ENCODE measurements around the gene RSPH1.

The RSPH1 gene

GRCh38 chr21:42515708-42516502 lies 19.9 kb upstream of the RSPH1 start:
- no peak for TF ChIP-seq CTCF (IDR thresholded peaks at IDR 0.05; ENCODE audit: insufficient read depth, low read depth, low read length, missing control alignments)
- no peak overlapping the region for H3K4me3 ChIP-seq (ENCODE audit: low read depth, low read length)
- no peak for DNase-seq (ENCODE audit: low read depth)

GRCh38 chr21:42514883-42515228 lies 18.8 kb upstream of the RSPH1 start:
- DNase-seq (ENCODE audit: low read depth), result peak; percentile 23

GRCh38 chr21:42513985-42514882 lies 18.2 kb upstream of the RSPH1 start:
- DNase-seq (ENCODE audit: low read depth), result peak; percentile 67
- no peak for TF ChIP-seq CTCF (IDR thresholded peaks at IDR 0.05; ENCODE audit: insufficient read depth, low read depth, low read length, missing control alignments)
- H3K4me3 ChIP-seq (ENCODE audit: low read depth, low read length), result peak overlapping the region; percentile 94

More at GRCh38 chr21:42514883-42515228, 18.8 kb upstream of the RSPH1 start:
- no peak for TF ChIP-seq CTCF (IDR thresholded peaks at IDR 0.05; ENCODE audit: insufficient read depth, low read depth, low read length, missing control alignments)
- H3K4me3 ChIP-seq (ENCODE audit: low read depth, low read length), result peak overlapping the region; percentile 94

GRCh38 chr21:42513151-42513984 lies 17.3 kb upstream of the RSPH1 start, which contains the start of gene SLC37A1:
TSS of gene SLC37A1 (plus strand) at chr21:42513852. CDS start at chr21:42518455, 4,603 bp downstream.
- H3K4me3 ChIP-seq (ENCODE audit: low read depth, low read length), result peak within 1 kb of the TSS; percentile 94
- no peak for TF ChIP-seq CTCF (IDR thresholded peaks at IDR 0.05; ENCODE audit: insufficient read depth, low read depth, low read length, missing control alignments)
- peak; percentile 56 for DNase-seq (ENCODE audit: low read depth)

GRCh38 chr21:42512346-42513034 lies 16.5 kb upstream of the RSPH1 start:
- no peak for DNase-seq (ENCODE audit: low read depth)
- H3K4me3 ChIP-seq (ENCODE audit: low read depth, low read length), result no peak overlapping the region
- no peak for TF ChIP-seq CTCF (IDR thresholded peaks at IDR 0.05; ENCODE audit: insufficient read depth, low read depth, low read length, missing control alignments)

GRCh38 chr21:42509244-42509643 lies 13.2 kb upstream of the RSPH1 start:
- no peak for DNase-seq (ENCODE audit: low read depth)
- TF ChIP-seq CTCF (IDR thresholded peaks at IDR 0.05; ENCODE audit: insufficient read depth, low read depth, low read length, missing control alignments), result no peak
- no peak overlapping the region for H3K4me3 ChIP-seq (ENCODE audit: low read depth, low read length)

All from GM12865 (cell line).